HepG2 (cell line): Measurements from ENCODE around the gene NAIF1. TPM values are rescaled to one million over a fixed set of nuclear protein-coding genes. Genes with fewer than 3 reads are reported as not detected.

Experiments used
- ATF4 ChIP-seq, 2 experiments: fragments of 450-650 bp in 1 of 2; sonication (generic) in 1 of 2; formaldehyde crosslinking; IDR thresholded peaks; 2 replicates each; pipeline versions ENCODE4 v1.5.0 to v1.8.0; 2020 to 2022; ENCODE audit warnings: mild to moderate bottlenecking in 1 of 2, missing genetic modification reagents in 1 of 2
- CAMTA2 ChIP-seq: sonication (generic); formaldehyde crosslinking; IDR thresholded peaks from 2 replicates; pipeline ENCODE4 v1.4.0; 2020; ENCODE audit warnings: mild to moderate bottlenecking, missing genetic modification reagents, borderline replicate concordance
- CBX1 ChIP-seq: IDR thresholded peaks from one replicate; pipeline ENCODE4 v1.6.1; 2016; ENCODE audit warnings: antibody characterized with exemption, low read depth
- CHD4 ChIP-seq: fragments of 200-600 bp; sonication (generic); IDR thresholded peaks from 2 replicates; pipeline ENCODE4 v1.7.0; 2017; ENCODE audit warnings: mild to moderate bottlenecking, low read length, borderline replicate concordance
- EHMT2 ChIP-seq: fragments of 200-600 bp; sonication (generic); IDR thresholded peaks from 2 replicates; pipeline ENCODE4 v1.7.0; 2017; ENCODE audit warnings: antibody characterized with exemption, low read depth, low read length, borderline replicate concordance
- GZF1 ChIP-seq: sonication (generic); formaldehyde crosslinking; IDR thresholded peaks from 2 replicates; pipeline ENCODE4 v1.5.1; 2020; ENCODE audit warnings: mild to moderate bottlenecking, missing genetic modification reagents
- NFATC3 ChIP-seq: sonication (generic); formaldehyde crosslinking; IDR thresholded peaks from 2 replicates; pipeline ENCODE4 v1.5.1; 2020; ENCODE audit warnings: mild to moderate bottlenecking, missing genetic modification reagents
- PAF1 ChIP-seq: IDR thresholded peaks from 2 replicates; pipeline ENCODE4 v1.6.1; 2016; ENCODE audit warnings: missing genetic modification reagents, missing compliant biosample characterization
- PCBP1 ChIP-seq: fragments of 200-400 bp; formaldehyde crosslinking; IDR thresholded peaks from 2 replicates; pipeline ENCODE4 v1.6.1; 2017; ENCODE audit warnings: mild to moderate bottlenecking, low read depth, low read length, borderline replicate concordance
- RARG ChIP-seq: sonication (generic); formaldehyde crosslinking; IDR thresholded peaks from 2 replicates; pipeline ENCODE4 v1.4.0; 2020; ENCODE audit warnings: low read depth, mild to moderate bottlenecking, missing genetic modification reagents
- RBFOX2 ChIP-seq: fragments of 200-400 bp; formaldehyde crosslinking; IDR thresholded peaks from 2 replicates; pipeline ENCODE4 v1.6.1; 2017; ENCODE audit warnings: low read depth, mild to moderate bottlenecking, low read length
- SCMH1 ChIP-seq: sonication (generic); formaldehyde crosslinking; IDR thresholded peaks from 2 replicates; pipeline ENCODE4 v1.9.0; 2021; ENCODE audit warnings: missing genetic modification reagents, mild to moderate bottlenecking, borderline replicate concordance
- SOX5 ChIP-seq: IDR thresholded peaks from 2 replicates; pipeline ENCODE4 v1.6.1; 2016; ENCODE audit warnings: borderline replicate concordance
- THAP8 ChIP-seq: sonication (generic); formaldehyde crosslinking; IDR thresholded peaks from 2 replicates; pipeline ENCODE4 v1.5.1; 2020; ENCODE audit warnings: missing genetic modification reagents, mild to moderate bottlenecking, borderline replicate concordance
- ZC3H13 ChIP-seq: sonication (generic); formaldehyde crosslinking; IDR thresholded peaks from 2 replicates; pipeline ENCODE4 v1.8.1; 2023; ENCODE audit warnings: mild to moderate bottlenecking, missing genetic modification reagents, moderate library complexity
- ZFP41 ChIP-seq: sonication (generic); formaldehyde crosslinking; IDR thresholded peaks from 2 replicates; pipeline ENCODE4 v1.4.0; 2020; ENCODE audit warnings: mild to moderate bottlenecking, missing genetic modification reagents, borderline replicate concordance
- ZNF253 ChIP-seq: sonication (generic); formaldehyde crosslinking; IDR thresholded peaks from 2 replicates; pipeline ENCODE4 v1.8.0; 2022; ENCODE audit warnings: mild to moderate bottlenecking, missing genetic modification reagents, borderline replicate concordance
- ZNF530 ChIP-seq: sonication (generic); formaldehyde crosslinking; IDR thresholded peaks from 2 replicates; pipeline ENCODE4 v1.5.0; 2020; ENCODE audit warnings: low read depth, mild to moderate bottlenecking, missing genetic modification reagents
- ZNF572 ChIP-seq: sonication (generic); formaldehyde crosslinking; IDR thresholded peaks from 2 replicates; pipeline ENCODE4 v1.5.1; 2020; ENCODE audit warnings: mild to moderate bottlenecking, missing genetic modification reagents
- ZNF576 ChIP-seq: sonication (generic); formaldehyde crosslinking; IDR thresholded peaks from 2 replicates; pipeline ENCODE4 v1.4.0; 2020; ENCODE audit warnings: mild to moderate bottlenecking, missing genetic modification reagents
- ZSCAN20 ChIP-seq: sonication (generic); formaldehyde crosslinking; IDR thresholded peaks from 2 replicates; pipeline ENCODE4 v1.4.0; 2020; ENCODE audit warnings: missing genetic modification reagents, mild to moderate bottlenecking, borderline replicate concordance
- polyA plus RNA-seq, 8 experiments: library from polyadenylated mRNA; depleted of rRNA in 3 of 8; stranded (reverse) in 7 of 8; unstranded in 1 of 8; fragments of >200 nt; fragmentation: Illumina TruSeq in 4 of 8; extraction: Trizol in 4 of 8; gene quantifications; 2 replicates each; pipeline versions ENCODE4 v1.2.1 to v1.2.3, GENCODE V29; 2011 to 2016; ENCODE audit warnings: low read depth in 4 of 8, missing spikeins in 1 of 8, mixed read lengths in 1 of 8; ENCODE audit not compliant: insufficient read depth in 1 of 8
- total RNA-seq, 5 experiments: library from RNA; depleted of rRNA; stranded (reverse); fragments of >200 nt; fragmentation: Illumina TruSeq; extraction: Trizol; gene quantifications; 2 replicates each; pipeline ENCODE4 v1.2.3, GENCODE V29; 2016; ENCODE audit warnings: low read depth in 1 of 5
- TF ChIP-seq, protein P1 (sequence below): sonication (generic); formaldehyde crosslinking; IDR thresholded peaks from 2 replicates; pipeline ENCODE4 v1.8.1; 2022; ENCODE audit warnings: low read depth, mild to moderate bottlenecking, missing genetic modification reagents
- TF ChIP-seq, protein P2 (sequence below): sonication (generic); formaldehyde crosslinking; conservative IDR thresholded peaks from 2 replicates; pipeline ENCODE4 v1.5.0; 2020; ENCODE audit warnings: missing genetic modification reagents

NAIF1 gene
- total and polyA plus RNA-seq, 2 of the 13 experiments (the other 11 are each of a cell fraction or from before 2014, with no cell fraction given), result 6.0 to 6.9 TPM

DNA sequence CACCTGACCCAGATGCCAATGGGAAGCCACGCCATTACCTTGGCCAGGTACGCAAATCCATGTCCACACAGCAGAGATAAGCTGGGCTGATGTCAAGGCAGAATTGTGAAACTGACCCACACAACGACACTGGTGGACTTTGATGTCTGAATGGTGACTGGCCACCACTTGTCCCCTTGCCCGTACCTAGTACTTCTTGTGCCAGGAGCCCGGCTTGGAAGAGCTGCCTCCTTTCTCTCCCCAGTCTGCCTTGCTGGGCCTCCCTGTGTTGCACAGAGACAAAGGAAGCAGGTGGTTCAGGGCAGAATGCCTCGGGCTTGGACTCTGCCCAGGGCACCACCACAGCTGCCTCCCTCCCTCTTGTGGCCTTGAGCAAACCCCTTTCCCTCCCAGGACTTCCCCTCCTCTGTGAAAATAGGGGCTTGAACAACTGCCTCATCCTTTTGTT is 37.1 kb upstream of the NAIF1 start (continued):
- no peak for TF ChIP-seq ATF4 (CRISPR knock-in tag; IDR thresholded peaks at IDR 0.05)
- TF ChIP-seq SOX5 (CRISPR knock-in tag), result peak; percentile 93
- TF ChIP-seq PAF1 (CRISPR knock-in tag), result 0 out of 2 replicates have a peak, but pooled peaks have one; percentile 32
- TF ChIP-seq, protein P1, sequence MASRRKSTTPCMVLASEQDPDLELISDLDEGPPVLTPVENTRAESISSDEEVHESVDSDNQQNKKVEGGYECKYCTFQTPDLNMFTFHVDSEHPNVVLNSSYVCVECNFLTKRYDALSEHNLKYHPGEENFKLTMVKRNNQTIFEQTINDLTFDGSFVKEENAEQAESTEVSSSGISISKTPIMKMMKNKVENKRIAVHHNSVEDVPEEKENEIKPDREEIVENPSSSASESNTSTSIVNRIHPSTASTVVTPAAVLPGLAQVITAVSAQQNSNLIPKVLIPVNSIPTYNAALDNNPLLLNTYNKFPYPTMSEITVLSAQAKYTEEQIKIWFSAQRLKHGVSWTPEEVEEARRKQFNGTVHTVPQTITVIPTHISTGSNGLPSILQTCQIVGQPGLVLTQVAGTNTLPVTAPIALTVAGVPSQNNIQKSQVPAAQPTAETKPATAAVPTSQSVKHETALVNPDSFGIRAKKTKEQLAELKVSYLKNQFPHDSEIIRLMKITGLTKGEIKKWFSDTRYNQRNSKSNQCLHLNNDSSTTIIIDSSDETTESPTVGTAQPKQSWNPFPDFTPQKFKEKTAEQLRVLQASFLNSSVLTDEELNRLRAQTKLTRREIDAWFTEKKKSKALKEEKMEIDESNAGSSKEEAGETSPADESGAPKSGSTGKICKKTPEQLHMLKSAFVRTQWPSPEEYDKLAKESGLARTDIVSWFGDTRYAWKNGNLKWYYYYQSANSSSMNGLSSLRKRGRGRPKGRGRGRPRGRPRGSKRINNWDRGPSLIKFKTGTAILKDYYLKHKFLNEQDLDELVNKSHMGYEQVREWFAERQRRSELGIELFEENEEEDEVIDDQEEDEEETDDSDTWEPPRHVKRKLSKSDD (CRISPR knock-in tag), result no peak
- no peak for TF ChIP-seq CBX1
- TF ChIP-seq GZF1 (CRISPR knock-in tag), result no peak
- TF ChIP-seq ZNF253 (CRISPR knock-in tag), result no peak
- TF ChIP-seq THAP8 (CRISPR knock-in tag), result no peak
- TF ChIP-seq EHMT2, result no peak
- no peak for TF ChIP-seq PCBP1
- TF ChIP-seq SCMH1, result no peak
- TF ChIP-seq ZC3H13 (CRISPR knock-in tag), result 0 out of 2 replicates have a peak, but pooled peaks have one; percentile 27
- TF ChIP-seq RBFOX2, result no peak
- TF ChIP-seq CHD4, result no peak
- no peak for TF ChIP-seq CAMTA2 (CRISPR knock-in tag)
- no peak for TF ChIP-seq ZNF530 (CRISPR knock-in tag)
- TF ChIP-seq ZFP41 (CRISPR knock-in tag), result no peak
- TF ChIP-seq, protein P2, sequence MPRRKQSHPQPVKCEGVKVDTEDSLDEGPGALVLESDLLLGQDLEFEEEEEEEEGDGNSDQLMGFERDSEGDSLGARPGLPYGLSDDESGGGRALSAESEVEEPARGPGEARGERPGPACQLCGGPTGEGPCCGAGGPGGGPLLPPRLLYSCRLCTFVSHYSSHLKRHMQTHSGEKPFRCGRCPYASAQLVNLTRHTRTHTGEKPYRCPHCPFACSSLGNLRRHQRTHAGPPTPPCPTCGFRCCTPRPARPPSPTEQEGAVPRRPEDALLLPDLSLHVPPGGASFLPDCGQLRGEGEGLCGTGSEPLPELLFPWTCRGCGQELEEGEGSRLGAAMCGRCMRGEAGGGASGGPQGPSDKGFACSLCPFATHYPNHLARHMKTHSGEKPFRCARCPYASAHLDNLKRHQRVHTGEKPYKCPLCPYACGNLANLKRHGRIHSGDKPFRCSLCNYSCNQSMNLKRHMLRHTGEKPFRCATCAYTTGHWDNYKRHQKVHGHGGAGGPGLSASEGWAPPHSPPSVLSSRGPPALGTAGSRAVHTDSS, result no peak
- TF ChIP-seq RARG (CRISPR knock-in tag), result no peak
- no peak for TF ChIP-seq ZSCAN20
- TF ChIP-seq NFATC3 (CRISPR knock-in tag), result no peak
- no peak for TF ChIP-seq ZNF576
- no peak for TF ChIP-seq ZNF572
